ENCODE data around the gene ZNF74.

The ZNF74 gene

DNA sequence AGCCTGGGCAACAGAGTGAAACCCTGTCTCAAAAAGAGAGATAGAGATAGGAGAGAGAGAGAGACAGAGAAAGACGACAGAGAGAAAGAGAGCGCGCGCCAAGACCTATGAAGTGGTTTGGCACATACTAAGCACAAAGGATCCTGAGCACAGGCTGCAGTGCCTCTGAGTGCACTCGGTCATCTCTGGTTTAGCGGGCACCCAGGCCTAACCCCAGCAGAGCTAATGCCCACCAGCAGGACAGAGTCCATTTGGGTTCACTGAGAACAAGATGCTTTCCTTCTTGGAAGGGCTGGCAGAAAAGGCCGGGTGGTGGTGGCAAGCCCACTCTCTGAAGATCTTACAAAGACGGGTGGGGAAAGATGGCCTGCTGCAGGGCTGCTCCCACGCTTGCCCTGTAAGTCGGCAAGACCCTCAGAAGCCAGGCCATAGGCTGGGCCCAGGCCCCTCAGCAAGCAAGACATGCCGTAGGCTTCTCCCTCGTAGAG, 40.4 kb downstream of the ZNF74 start:
- DNase-seq = no peak
- H3K9me3 ChIP-seq = no peaks in the 10 kb centered on the region
- H3K4me1 ChIP-seq = no peaks in the 10 kb centered on the region
- TF ChIP-seq, protein P1, sequence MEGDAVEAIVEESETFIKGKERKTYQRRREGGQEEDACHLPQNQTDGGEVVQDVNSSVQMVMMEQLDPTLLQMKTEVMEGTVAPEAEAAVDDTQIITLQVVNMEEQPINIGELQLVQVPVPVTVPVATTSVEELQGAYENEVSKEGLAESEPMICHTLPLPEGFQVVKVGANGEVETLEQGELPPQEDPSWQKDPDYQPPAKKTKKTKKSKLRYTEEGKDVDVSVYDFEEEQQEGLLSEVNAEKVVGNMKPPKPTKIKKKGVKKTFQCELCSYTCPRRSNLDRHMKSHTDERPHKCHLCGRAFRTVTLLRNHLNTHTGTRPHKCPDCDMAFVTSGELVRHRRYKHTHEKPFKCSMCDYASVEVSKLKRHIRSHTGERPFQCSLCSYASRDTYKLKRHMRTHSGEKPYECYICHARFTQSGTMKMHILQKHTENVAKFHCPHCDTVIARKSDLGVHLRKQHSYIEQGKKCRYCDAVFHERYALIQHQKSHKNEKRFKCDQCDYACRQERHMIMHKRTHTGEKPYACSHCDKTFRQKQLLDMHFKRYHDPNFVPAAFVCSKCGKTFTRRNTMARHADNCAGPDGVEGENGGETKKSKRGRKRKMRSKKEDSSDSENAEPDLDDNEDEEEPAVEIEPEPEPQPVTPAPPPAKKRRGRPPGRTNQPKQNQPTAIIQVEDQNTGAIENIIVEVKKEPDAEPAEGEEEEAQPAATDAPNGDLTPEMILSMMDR (IDR thresholded peaks at IDR 0.05; ENCODE audit: low read depth, low read length) = no peak
- H3K27me3 ChIP-seq = peaks cover 18% of the 10 kb centered on the region
- H3K36me3 ChIP-seq = no peaks in the 10 kb centered on the region; the same call in 1 of the 2 replicates
- no peak overlapping the region for H3K4me3 ChIP-seq (ENCODE audit: low read depth, low read length)

DNA sequence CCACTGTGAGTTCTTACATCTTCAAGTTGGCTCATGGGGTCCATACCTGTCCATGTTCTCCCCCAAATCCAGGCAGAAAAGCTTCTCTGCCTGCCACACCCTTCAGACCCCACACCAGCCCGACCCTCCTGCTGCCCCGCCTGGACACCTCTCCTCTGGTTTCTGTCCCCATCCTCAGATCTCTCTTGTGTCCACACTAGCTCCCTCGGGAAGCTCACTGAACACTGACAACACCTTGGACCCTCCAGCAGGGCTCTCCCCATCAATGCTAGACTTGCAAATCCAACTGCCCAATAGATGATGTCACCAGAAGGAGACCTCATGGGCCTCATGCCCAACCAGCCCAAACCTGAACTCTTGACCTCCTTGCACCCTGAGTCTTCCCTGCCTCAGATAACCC, 40.8 kb downstream of the ZNF74 start:
- TF ChIP-seq, protein P1 (IDR thresholded peaks at IDR 0.05; ENCODE audit: low read depth, low read length) = no peak
- no peak for DNase-seq
- no peaks in the 10 kb centered on the region; the same call in 1 of the 2 replicates for H3K36me3 ChIP-seq
- H3K4me1 ChIP-seq = no peaks in the 10 kb centered on the region
- H3K9me3 ChIP-seq = no peaks in the 10 kb centered on the region
- no peak overlapping the region for H3K4me3 ChIP-seq (ENCODE audit: low read depth, low read length)
- peaks cover 18% of the 10 kb centered on the region for H3K27me3 ChIP-seq

DNA sequence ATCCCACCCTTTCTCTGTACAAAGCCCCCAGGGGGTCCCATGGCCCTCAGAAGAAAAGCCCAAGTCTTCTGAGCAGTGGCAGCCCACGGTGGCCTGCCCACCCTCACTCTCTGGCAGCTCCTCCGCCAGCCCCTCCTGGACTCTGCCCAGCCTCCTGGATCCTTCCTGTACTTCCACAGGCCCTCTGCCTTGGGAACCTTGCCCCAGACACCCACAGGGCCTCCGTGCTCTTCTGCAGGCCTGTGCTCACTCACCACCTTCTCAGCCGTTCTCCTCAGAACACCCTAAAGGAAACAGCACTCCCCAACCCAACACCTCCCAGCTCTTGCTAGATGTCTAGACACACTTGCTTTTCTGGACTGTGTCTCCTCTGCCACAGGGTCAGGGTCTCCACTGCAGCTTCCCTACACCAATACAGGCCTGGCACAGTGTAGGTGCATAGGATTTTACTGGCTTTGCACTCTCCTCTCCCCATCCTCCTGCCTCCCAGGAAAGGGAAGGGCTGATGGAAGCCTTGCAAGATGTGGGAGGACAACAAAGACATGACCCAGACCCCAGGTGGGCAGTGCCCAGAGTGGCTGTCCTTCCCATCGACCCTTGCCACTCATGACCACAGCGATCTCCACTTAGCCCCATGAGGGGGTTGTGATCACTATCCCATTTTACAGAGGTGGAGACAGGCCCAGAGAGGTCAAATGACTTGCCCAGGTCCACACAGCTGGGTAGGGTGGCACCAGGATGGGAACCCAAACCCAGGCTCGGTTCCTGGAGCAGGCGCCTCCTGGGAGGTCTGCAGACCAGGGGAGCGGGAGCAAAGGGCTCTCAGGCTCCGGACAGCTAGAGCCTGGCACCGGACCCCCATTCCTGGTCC, 41.7 kb downstream of the ZNF74 start:
- Histone ChIP-seq H3K9me3 (no peaks in the 10 kb centered on the region), H3K27me3 (peaks cover 18% of the 10 kb centered on the region), H3K4me3 (ENCODE audit: low read depth, low read length) (peak overlapping the region; percentile 70), H3K36me3 (no peaks in the 10 kb centered on the region; the same call in none of the 2 replicates), H3K4me1 (no peaks in the 10 kb centered on the region)
- no peak for DNase-seq
- TF ChIP-seq, protein P1 (IDR thresholded peaks at IDR 0.05; ENCODE audit: low read depth, low read length) = no peak

DNA sequence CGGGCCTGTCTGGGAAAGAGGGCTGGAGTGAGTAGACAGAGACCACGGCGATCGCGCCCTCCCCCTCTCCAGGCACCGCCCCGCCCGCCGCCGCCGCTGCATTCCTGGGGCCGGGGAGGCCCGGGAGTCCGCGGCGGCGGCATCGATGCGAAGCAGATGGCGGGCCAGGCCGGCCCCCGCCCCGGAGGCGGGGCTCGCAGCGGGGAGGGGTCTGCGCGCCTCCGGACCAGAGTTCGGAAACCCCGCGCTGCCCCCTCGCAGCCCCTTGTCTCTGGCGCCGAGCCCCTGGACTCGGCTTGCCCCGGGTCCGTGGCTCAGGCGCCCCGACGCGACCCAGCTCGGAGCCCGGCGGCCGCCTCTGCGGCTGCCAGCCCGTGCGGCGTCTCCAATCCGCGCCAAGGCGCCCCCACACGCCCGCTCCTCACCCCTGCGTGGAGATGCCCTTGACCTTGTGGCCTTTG, 42.4 kb downstream of the ZNF74 start:
- H3K4me1 ChIP-seq = no peaks in the 10 kb centered on the region

DNA sequence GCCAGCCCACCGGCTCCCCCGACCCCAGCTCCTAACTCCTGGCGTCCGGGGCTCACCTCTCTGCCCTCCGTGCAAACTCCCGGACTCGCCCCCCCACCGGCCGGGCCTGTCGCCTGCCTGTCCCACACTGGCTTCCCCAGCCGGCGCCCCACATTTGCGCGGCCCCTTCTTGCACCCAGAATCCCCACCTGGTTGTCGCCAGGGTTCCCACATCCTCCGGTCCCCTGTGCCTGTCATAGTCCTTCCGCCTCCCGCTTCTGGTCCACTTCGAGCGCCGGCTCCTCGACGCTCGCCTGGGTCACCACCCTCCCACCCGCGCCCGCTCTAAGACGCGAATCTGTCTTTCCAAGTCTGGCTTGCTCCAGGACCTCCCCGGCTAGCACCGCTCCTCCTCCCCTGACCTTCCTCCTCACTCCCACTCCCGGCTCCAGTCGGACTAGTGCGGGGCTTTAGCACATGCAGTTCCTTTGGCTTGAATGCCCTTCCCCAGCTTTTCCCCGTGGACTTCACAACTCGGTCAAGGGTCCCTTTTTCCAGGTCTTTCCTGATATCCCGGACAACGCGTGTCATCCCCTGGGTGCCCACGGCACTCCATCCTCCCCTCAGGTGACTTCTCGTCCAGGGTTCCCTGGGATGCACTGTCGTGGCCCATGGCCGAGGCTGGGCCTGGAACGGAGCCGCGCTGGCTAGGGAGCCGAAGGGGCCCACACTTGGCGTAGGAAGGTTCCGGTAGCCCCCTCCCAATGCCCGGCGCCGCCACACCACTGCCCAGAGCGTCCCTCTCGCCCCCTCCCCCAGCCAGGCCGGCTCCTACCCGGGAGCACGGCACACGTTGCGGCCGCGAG, 43.0 kb downstream of the ZNF74 start:
- TF ChIP-seq, protein P1 (IDR thresholded peaks at IDR 0.05; ENCODE audit: low read depth, low read length) = no peak
- no peaks in the 10 kb centered on the region for H3K4me1 ChIP-seq
- H3K27me3 ChIP-seq = peaks cover 18% of the 10 kb centered on the region
- H3K9me3 ChIP-seq = no peaks in the 10 kb centered on the region
- H3K4me3 ChIP-seq (ENCODE audit: low read depth, low read length) = peak overlapping the region; percentile 70
- DNase-seq = peak; percentile 24
- no peaks in the 10 kb centered on the region; the same call in none of the 2 replicates for H3K36me3 ChIP-seq

More for the DNA sequence above, 42.4 kb downstream of the ZNF74 start:
- Histone ChIP-seq H3K27me3 (peaks cover 18% of the 10 kb centered on the region), H3K36me3 (no peaks in the 10 kb centered on the region; the same call in none of the 2 replicates), H3K4me3 (ENCODE audit: low read depth, low read length) (peak overlapping the region; percentile 70), H3K9me3 (no peaks in the 10 kb centered on the region)
- no peak for DNase-seq
- TF ChIP-seq, protein P1 (IDR thresholded peaks at IDR 0.05; ENCODE audit: low read depth, low read length) = no peak

Data from BE2C (cell line).